ENCODE results near the gene ZNF587.
"Not testable (repeated sequence)": the region's sequence is repeated elsewhere in the genome, so short reads cannot be mapped to it uniquely, and the experiment has no call there.

ZNF587 gene

GRCh38 chr19:57823608-57824007, 26.1 kb upstream of the ZNF587 start:
- not testable (repeated sequence) for DNase-seq

- DNase-seq, result no peak
Observed at GRCh38 chr19:57825511-57825910, 24.1 kb upstream of the ZNF587 start.

GRCh38 chr19:57829316-57829715, 20.3 kb upstream of the ZNF587 start:
- DNase-seq, result no peak

- DNase-seq, result no peak
Observed at GRCh38 chr19:57830071-57830602, 19.5 kb upstream of the ZNF587 start, which contains the start of gene ZNF587B. Gene ZNF587B (plus strand): TSS chr19:57830299. CDS start chr19:57830529, 230 bp downstream.

GRCh38 chr19:57836991-57837390, 12.7 kb upstream of the ZNF587 start:
- not testable (repeated sequence) for DNase-seq

GRCh38 chr19:57838622-57839191, 11.0 kb upstream of the ZNF587 start:
- not testable (repeated sequence) for DNase-seq

GRCh38 chr19:57841122-57841763, 8.4 kb upstream of the ZNF587 start:
- DNase-seq, result no peak

GRCh38 chr19:57847164-57847563, 2.5 kb upstream of the ZNF587 start:
- DNase-seq, result not testable (repeated sequence)

- not testable (repeated sequence) for DNase-seq
Observed at GRCh38 chr19:57849162-57849665, 445 bp upstream of the ZNF587 start.

GRCh38 chr19:57850553-57851017, 926 bp downstream of the ZNF587 start:
- DNase-seq, result no peak

- not testable (repeated sequence) for DNase-seq
Observed at GRCh38 chr19:57851812-57852603, 2.3 kb downstream of the ZNF587 start.

- not testable (repeated sequence) for DNase-seq
Observed at GRCh38 chr19:57854117-57854516, 4.5 kb downstream of the ZNF587 start.

GRCh38 chr19:57862351-57862750, 12.7 kb downstream of the ZNF587 start:
- DNase-seq, result not testable (repeated sequence)

- no peak for DNase-seq
Observed at GRCh38 chr19:57867868-57868492, 18.3 kb downstream of the ZNF587 start.

GRCh38 chr19:57869655-57870054, 20.0 kb downstream of the ZNF587 start:
- not testable (repeated sequence) for DNase-seq

- no peak for DNase-seq
Observed at GRCh38 chr19:57870225-57870624, 20.6 kb downstream of the ZNF587 start.

- no peak for DNase-seq
Observed at GRCh38 chr19:57872450-57872849, 22.8 kb downstream of the ZNF587 start.

- not testable (repeated sequence) for DNase-seq
Observed at GRCh38 chr19:57873883-57874799, 24.5 kb downstream of the ZNF587 start.

GRCh38 chr19:57886046-57886445, 36.4 kb downstream of the ZNF587 start:
- no peak for DNase-seq

- DNase-seq, result no peak
Observed at GRCh38 chr19:57887195-57887941, 37.7 kb downstream of the ZNF587 start.

GRCh38 chr19:57888107-57888559, 38.5 kb downstream of the ZNF587 start:
- no peak for DNase-seq

Data from SHP77 (cell line).